ENCODE results near the gene PGBD1.

GRCh38 chr6:28349892-28350737, 68.7 kb downstream of the PGBD1 start, which contains the start of gene ZKSCAN3:
- TF ChIP-seq CTCF (IDR thresholded peaks at IDR 0.05; ENCODE audit: low read depth, low read length, missing input control) = no peak
- no peak for TF ChIP-seq TAF1 (conservative IDR thresholded peaks at IDR 0.05)
- TF ChIP-seq RXRA (IDR thresholded peaks at IDR 0.05) = peak in 1 of 2 donors; percentile 26
- TF ChIP-seq ZBTB33 (IDR thresholded peaks at IDR 0.05) = no peak
- peak; percentile 64 for TF ChIP-seq REST (IDR thresholded peaks at IDR 0.05)
- no peak for TF ChIP-seq YY1 (IDR thresholded peaks at IDR 0.05)
- no peak for TF ChIP-seq ATF3 (IDR thresholded peaks at IDR 0.05)
- TF ChIP-seq MAX (IDR thresholded peaks at IDR 0.05) = no peak
- TF ChIP-seq NR2F2 (IDR thresholded peaks at IDR 0.05) = no peak
- TF ChIP-seq SP1 (IDR thresholded peaks at IDR 0.05) = no peak
- no peak for TF ChIP-seq JUND (IDR thresholded peaks at IDR 0.05)
- TF ChIP-seq EGR1 (IDR thresholded peaks at IDR 0.05; ENCODE audit: low read depth in 2 of 2) = no peak
